GM12878 (cell line): Measurements from ENCODE around the gene EXOSC2. TPM values are rescaled to one million over a fixed set of nuclear protein-coding genes. Genes with fewer than 3 reads are reported as not detected.

ENCODE experiments used
- ATAC-seq: fragments of 200-7000 bp; cut with Tn5 transposase; 3 replicates; pipeline ENCODE4 v1.9.1; 2020; ENCODE audit warnings: mild to moderate bottlenecking, moderate library complexity
- BruUV-seq: library from RNA; stranded (reverse); fragments of 400-500 nt; replicated peaks from 2 replicates; lab custom pipeline; 2021; lab: Mats Ljungman, UMichigan
- CTCF ChIA-PET: fragments of 300-600 bp; sonication (Branson Sonifier 250); formaldehyde crosslinking; extraction: SDS; loops from one replicate; lab custom pipeline; 2021; ENCODE audit warnings: inconsistent platforms; lab: Yijun Ruan, JAX
- POLR2A ChIA-PET: fragments of 350-600 bp; formaldehyde crosslinking; extraction: SDS; loops from one replicate; lab custom pipeline; 2021; ENCODE audit warnings: inconsistent platforms; lab: Charles Lee
- RAD21 ChIA-PET: fragments of 300-600 bp; sonication (Branson Sonifier 250); formaldehyde crosslinking; loops from one replicate; lab custom pipeline; 2023; ENCODE audit warnings: antibody characterized with exemption; ENCODE audit not compliant: unreplicated experiment; lab: Charles Lee
- SMC1A ChIA-PET: fragments of 300-600 bp; sonication (Branson Sonifier 250); formaldehyde crosslinking; loops from one replicate; lab custom pipeline; 2023; ENCODE audit not compliant: unreplicated experiment, uncharacterized antibody; lab: Charles Lee
- DNase-seq: peaks from one replicate; pipeline ENCODE4 v3.0.0-alpha.2; 2011; ENCODE audit warnings: low read depth, low spot score
- FAIRE-seq: peaks from 3 replicates; lab custom pipeline; 2011; peaks lifted over from hg19 to GRCh38; lab: Jason Lieb, UNC
- H2AFZ ChIP-seq: 2 replicates; pipeline ENCODE4 v1.6.0; 2011; ENCODE audit warnings: low read depth, low read length, control low read depth; ENCODE audit not compliant: control insufficient read depth
- H3K27ac ChIP-seq: 2 replicates; pipeline ENCODE4 v1.5.1; 2011; ENCODE audit warnings: control low read depth; ENCODE audit not compliant: control insufficient read depth, insufficient read depth
- H3K27me3 ChIP-seq, 2 experiments: replicated peaks in 1 of 2; 2 replicates each; pipeline versions ENCODE4 v1.6.0 to v1.6.1; 2011; ENCODE audit warnings: low read length in 1 of 2; ENCODE audit not compliant: control insufficient read depth in 2 of 2, insufficient read depth in 2 of 2
- H3K36me3 ChIP-seq, 2 experiments: 2 replicates each; pipeline ENCODE4 v1.5.1; 2011; ENCODE audit warnings: low read length in 1 of 2; ENCODE audit not compliant: control insufficient read depth in 2 of 2, insufficient read depth in 2 of 2
- H3K4me1 ChIP-seq: 2 replicates; pipeline ENCODE4 v1.6.1; 2011; ENCODE audit warnings: mild to moderate bottlenecking, low read length, moderate library complexity, mixed read lengths; ENCODE audit not compliant: control insufficient read depth, insufficient read depth
- H3K4me2 ChIP-seq: 2 replicates; pipeline ENCODE4 v1.6.0; 2011; ENCODE audit warnings: control low read depth; ENCODE audit not compliant: control insufficient read depth, insufficient read depth
- H3K4me3 ChIP-seq: fragments of 200-600 bp; sonication (generic); 2 replicates; pipeline ENCODE4 v1.5.1; 2016
- H3K79me2 ChIP-seq: 2 replicates; pipeline ENCODE4 v1.6.0; 2011; ENCODE audit warnings: low read length; ENCODE audit not compliant: control insufficient read depth, insufficient read depth
- H3K9ac ChIP-seq: 2 replicates; pipeline ENCODE4 v1.8.0; 2011; ENCODE audit warnings: low read length, control low read depth, mixed read lengths; ENCODE audit not compliant: control insufficient read depth, insufficient read depth
- H3K9me3 ChIP-seq: replicated peaks from 3 replicates; pipeline ENCODE4 v1.5.1; 2011; ENCODE audit warnings: mild to moderate bottlenecking, low read length; ENCODE audit not compliant: control insufficient read depth, insufficient read depth
- H4K20me1 ChIP-seq: 2 replicates; pipeline ENCODE4 v1.6.0; 2011; ENCODE audit not compliant: control insufficient read depth, insufficient read depth
- ATF7 ChIP-seq: fragments of 450-650 bp; IDR thresholded peaks from 2 replicates; pipeline ENCODE4 v1.6.1; 2016; ENCODE audit warnings: low read depth, mild to moderate bottlenecking
- CBX5 ChIP-seq: sonication (generic); IDR thresholded peaks from 2 replicates; pipeline ENCODE4 v1.6.1; 2016; ENCODE audit warnings: low read depth, moderate library complexity, mild to moderate bottlenecking, inconsistent platforms
- MTA2 ChIP-seq: fragments of 450-650 bp; IDR thresholded peaks from 2 replicates; pipeline ENCODE4 v1.6.1; 2016; ENCODE audit warnings: low read depth, mild to moderate bottlenecking, moderate library complexity
- PRDM15 ChIP-seq: fragments of 450-650 bp; formaldehyde crosslinking; IDR thresholded peaks from 2 replicates; pipeline ENCODE4 v1.4.0; 2020; ENCODE audit warnings: mild to moderate bottlenecking, moderate library complexity
- RCOR1 ChIP-seq: conservative IDR thresholded peaks from 2 replicates; pipeline ENCODE4 v1.6.1; 2012; ENCODE audit warnings: low read depth, low read length, improper control_type of control experiment
- RUNX3 ChIP-seq: IDR thresholded peaks from 2 replicates; pipeline ENCODE4 v1.6.1; 2012; ENCODE audit warnings: low read length, inconsistent platforms
- SPI1 ChIP-seq: IDR thresholded peaks from 2 replicates; pipeline ENCODE4 v1.6.1; 2011; ENCODE audit warnings: low read depth, mild to moderate bottlenecking, low read length, moderate library complexity, borderline replicate concordance; ENCODE audit not compliant: insufficient read depth
- SUZ12 ChIP-seq: fragments of 200-600 bp; sonication (generic); IDR thresholded peaks from one replicate; pipeline ENCODE4 v1.6.1; 2018; ENCODE audit warnings: antibody characterized with exemption, mild to moderate bottlenecking; ENCODE audit not compliant: unreplicated experiment
- YBX1 ChIP-seq: fragments of 450-650 bp; IDR thresholded peaks from 2 replicates; pipeline ENCODE4 v1.6.1; 2016; ENCODE audit warnings: antibody characterized with exemption
- ZNF622 ChIP-seq: fragments of 450-650 bp; IDR thresholded peaks from 2 replicates; pipeline ENCODE4 v1.6.1; 2017; ENCODE audit warnings: mild to moderate bottlenecking, inconsistent platforms
- WGBS: methylation state at CpG from one replicate; pipeline ENCODE4 v1.1.6; 2016; ENCODE audit warnings: low lambda C conversion rate; ENCODE audit not compliant: insufficient replicate concordance, insufficient coverage; ENCODE audit errors: missing lambda C conversion rate; 5-methylcytosine and 5-hydroxymethylcytosine counted together
- in situ Hi-C: fragments of 300-500 bp; cut with MboI; formaldehyde crosslinking; loops from 9 replicates; pipeline ENCODE4 v1.14.3; 2018; ENCODE audit warnings: mixed read lengths
- intact Hi-C: fragments of 100-400 bp; cut with micrococcal nuclease; formaldehyde crosslinking; loops from one replicate; pipeline ENCODE4 v1.14.2; 2022; ENCODE audit not compliant: unreplicated experiment
- polyA plus RNA-seq, 11 experiments: library from polyadenylated mRNA; depleted of rRNA in 4 of 11; unstranded in 6 of 11; stranded (reverse) in 5 of 11; fragments of >200 nt; fragmentation: Nextera tagmentation in 4 of 11; fragmentation: Illumina TruSeq in 1 of 11; extraction: Ambion mirVana in 4 of 11; extraction: Trizol in 1 of 11; gene quantifications; 1 replicate in 1 of 11; 2 replicates in 10 of 11; pipeline versions ENCODE4 v1.2.1 to v1.2.3, GENCODE V29; 2011 to 2016; ENCODE audit warnings: inconsistent platforms in 2 of 11, missing spikeins in 2 of 11, low read depth in 1 of 11
- total RNA-seq, 4 experiments: library from RNA; depleted of rRNA in 3 of 4; stranded (reverse); fragments of >200 nt in 3 of 4; fragmentation: Illumina TruSeq in 1 of 4; extraction: Trizol in 1 of 4; gene quantifications; 2 replicates each; pipeline versions ENCODE4 v1.2.1 to v1.2.3, GENCODE V29; 2013 to 2021

EXOSC2 gene
- total and polyA plus RNA-seq, 10 of the 15 experiments (the other 5 are each of a cell fraction or from before 2014, with no cell fraction given), result 26.3 to 55.0 (median 48.0) TPM

GRCh38 chr9:130699047-130699446 is 5.5 kb downstream of the EXOSC2 start:
- SMC1A ChIA-PET, result interaction anchor here (1.6 kb wide), 2 partner anchors 10 to 15 kb away, joined by 3 to 4 read pairs; no protein-coding TSS in a partner anchor
- ATAC-seq (peak; percentile 43; the same call in 2 of the 3 replicates), FAIRE-seq (no peak), DNase-seq (no peak)
- RAD21 ChIA-PET, result interaction anchor here (1.1 kb wide), 1 partner anchor 16 kb away, joined by 3 read pairs; no protein-coding TSS in a partner anchor
- Histone ChIP-seq H3K27me3 (no peaks in the 10 kb centered on the region), H3K36me3 (peaks cover 17 to 47% of the 10 kb centered on the region in 2 experiments), H3K4me3 (no peak overlapping the region), H3K9ac (no peak overlapping the region), H2AFZ (no peak overlapping the region), H3K4me2 (peak overlapping the region; percentile 15; the same call in 1 of the 2 replicates), H4K20me1 (peaks cover 3% of the 10 kb centered on the region; the same call in 1 of the 2 replicates), H3K4me1 (peaks cover 19% of the 10 kb centered on the region), H3K9me3 (no peaks in the 10 kb centered on the region), H3K27ac (no peak overlapping the region), H3K79me2 (peaks cover 35% of the 10 kb centered on the region)
- CTCF ChIA-PET, result interaction anchor here (0.6 to 13.5 kb wide), 8 partner anchors 9 to 347 kb away, joined by 3 to 267 read pairs (median 6); no protein-coding TSS in a partner anchor
- BruUV-seq, result no TSS peak
- 79% methylated on average over 2 of the region's 2 CpGs for WGBS
- intact Hi-C loops (no loop called here), in situ Hi-C loops (no loop called here)
- POLR2A ChIA-PET, result interaction anchor here (0.6 to 1.1 kb wide), 2 partner anchors 131 to 1439 kb away, joined by 3 to 4 read pairs; no protein-coding TSS in a partner anchor
- TF ChIP-seq RCOR1 (no peak), SUZ12 (no peak), CBX5 (no peak), YBX1 (no peak), PRDM15 (no peak), ATF7 (no peak), RUNX3 (peak; percentile 50), MTA2 (no peak), ZNF622 (no peak), SPI1 (peak; percentile 72)
